Heart left ventricle (tissue), 16 donors: ENCODE data around the gene ACTN2. TPM values are rescaled to one million over a fixed set of nuclear protein-coding genes. Genes with fewer than 3 reads are reported as not detected.

ENCODE experiments used
- ATAC-seq, 4 donors: fragments of 200-7000 bp; cut with Tn5 transposase; one replicate each; pipeline ENCODE4 v1.9.1; 2020 to 2022; ENCODE audit warnings: moderate library complexity in 4 of 4, mild to moderate bottlenecking in 3 of 4, moderate number of reproducible peaks in 1 of 4
- DNase-seq, 5 donors: peaks; one replicate each; pipeline ENCODE4 v3.0.0-alpha.2; 2020
- H3K27ac ChIP-seq, 12 donors: fragments of 200-600 bp; sonication (generic) in 4 of 12; one replicate each; pipeline versions ENCODE4 v1.5.0 to v1.8.0; 2016 to 2022; ENCODE audit warnings: mild to moderate bottlenecking in 2 of 12
- H3K27me3 ChIP-seq, 9 donors: fragments of 200-600 bp; sonication (generic) in 2 of 9; one replicate each; pipeline versions ENCODE4 v1.5.1 to v1.8.0; 2016 to 2022; ENCODE audit warnings: mild to moderate bottlenecking in 3 of 9
- H3K36me3 ChIP-seq, 9 donors: fragments of 200-600 bp; sonication (generic) in 2 of 9; one replicate each; pipeline versions ENCODE4 v1.5.0 to v1.8.0; 2018 to 2022; ENCODE audit warnings: mild to moderate bottlenecking in 2 of 9
- H3K4me1 ChIP-seq, 12 donors: fragments of 200-600 bp; sonication (generic) in 4 of 12; one replicate each; pipeline versions ENCODE4 v1.5.0 to v1.8.0; 2016 to 2022; ENCODE audit warnings: mild to moderate bottlenecking in 3 of 12
- H3K4me3 ChIP-seq, 12 donors: fragments of 200-600 bp; sonication (generic) in 4 of 12; one replicate each; pipeline versions ENCODE4 v1.5.0 to v1.8.0; 2017 to 2022; ENCODE audit warnings: mild to moderate bottlenecking in 9 of 12, moderate library complexity in 4 of 12
- H3K9me3 ChIP-seq, 12 donors: fragments of 200-600 bp; sonication (generic) in 4 of 12; one replicate each; pipeline versions ENCODE4 v1.5.0 to v1.8.0; 2016 to 2022; ENCODE audit warnings: mild to moderate bottlenecking in 1 of 12
- POLR2A ChIP-seq, 2 donors: fragments of 450-650 bp; IDR thresholded peaks; one replicate each; pipeline ENCODE4 v1.6.1; 2017; ENCODE audit warnings: antibody characterized with exemption in 2 of 2, mild to moderate bottlenecking in 2 of 2, moderate library complexity in 2 of 2
- WGBS, 4 donors: extraction: QIAGEN DNeasy Blood & Tissue Kit in 2 of 4; methylation state at CpG; one replicate each; pipeline versions ENCODE4 v1.1.5 to v1.1.7; 2013 to 2018; 5-methylcytosine and 5-hydroxymethylcytosine counted together
- intact Hi-C, 10 donors: fragments of 100-400 bp; cut with DNase I; formaldehyde crosslinking; loops; one replicate each; pipeline versions ENCODE4 v1.11.1 to v1.14.2; 2022
- polyA plus RNA-seq, 2 donors: library from polyadenylated mRNA; stranded (reverse); fragments of 200-250 nt; gene quantifications; one replicate each; pipeline ENCODE4 v1.2.3, GENCODE V29; 2013
- total RNA-seq, 9 donors: library from RNA; depleted of rRNA in 2 of 9; stranded (reverse); fragments of >200 nt in 2 of 9; fragmentation: NEBNext Ultra II Directional in 3 of 9; extraction: Animal tissue kit (Norgen Biotek cat#: 25700) in 3 of 9; gene quantifications; one replicate each; pipeline versions ENCODE4 v1.1.0 to v1.2.4, GENCODE V29; 2016 to 2023
- TF ChIP-seq, protein P1 (sequence below), 12 donors: fragments of 200-600 bp; sonication (generic) in 4 of 12; IDR thresholded peaks; one replicate each; pipeline versions ENCODE4 v1.5.0 to v1.8.0; 2018 to 2022; ENCODE audit warnings: antibody characterized with exemption in 12 of 12, mild to moderate bottlenecking in 5 of 12
- donor health status: ischemic (EF 13 %, LVEDD 7.1; RV severe dilation, severe dysfunction).
- donor health status: healthy with polysubstance abuse.
- donor health status: DM: no; HTN: yes; CAD: no.
- donor health status: DM: no; HTN: no; CAD: no.
- donor health status: ischemic (EF 25% LVEDD 6.9; RV normal size, moderate dysfunction).
- donor health status: ischemic (EF 25% LVEDD 5.7; RV mildly dilated, moderate dysfunction).
- donor health status: healthy.
- donor health status: DM: yes; HTN: yes; CAD: no.
- donor health status: ischemic (EF 35%, LVEDD 5.7; RV mildly dilated, moderate dysfunction).
- donor health status: nonischemic (EF 11% LVEDD 7.7; RV severe dilation, severe dysfunction).
- donor health status: DM: yes; HTN: yes; CAD: no.
- donor health status: PGD.
- donor health status: ischemic (EF 29% LVEDD 5.4; RV normal size, mild dysfunction).
- donor health status: nonischemic (EF 23%, LVEDD 6.1; RV moderate dilation, normal function).

Gene ACTN2
- total and polyA plus RNA-seq, 11 donors: 1,024 to 4,007 (median 2,848) TPM

- 79 to 87% (median 86%) methylated on average over 2 of the region's 2 CpGs for WGBS, 4 donors
- no peak for ATAC-seq
- intact Hi-C loops: loop anchor here in 4 of 10 donors (10.0 kb wide), 3 partner anchors 165 to 675 kb away; partner anchors contain the start of gene HEATR1 (in 1 of the 4)
These were observed 93.0 kb downstream of the ACTN2 start for GRCh38 chr1:236779312-236779711.

DNA sequence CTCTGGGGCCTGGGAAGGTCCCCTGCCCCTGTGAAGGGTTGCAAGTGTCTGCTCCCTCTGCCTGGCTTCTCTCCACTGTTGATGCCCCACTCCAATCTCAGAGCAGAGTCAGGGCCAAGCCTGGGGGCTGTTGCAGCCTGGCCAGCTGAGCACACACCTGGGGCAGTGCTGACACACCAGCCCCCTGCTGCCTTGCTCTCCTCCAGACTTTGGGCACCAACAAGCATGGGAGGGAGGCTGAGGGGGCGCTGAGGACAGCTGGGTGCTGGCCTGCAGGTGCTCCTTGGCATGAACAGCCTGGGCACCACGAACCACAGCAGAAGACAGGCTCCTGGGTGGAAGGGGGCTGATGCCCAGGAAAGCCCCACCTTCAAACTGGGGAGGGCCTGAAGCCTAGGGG lies 99.2 kb downstream of the ACTN2 start:
- Histone ChIP-seq H3K36me3 (no peaks in the 10 kb centered on the region), H3K4me3 (no peak overlapping the region), H3K9me3 (no peaks in the 10 kb centered on the region), H3K4me1 (no peaks in the 10 kb centered on the region), H3K27me3 (peaks cover 0 to 4% (median 0%) of the 10 kb centered on the region in 9 donors), H3K27ac (no peak overlapping the region)
- 45 to 83% (median 74%) methylated on average over 2 of the region's 2 CpGs; no CpG with 5 or more reads in 1 of the 4 donors for WGBS, 4 donors
- peak in 1 of 4 donors; percentile 13 for ATAC-seq
- TF ChIP-seq POLR2A (IDR thresholded peaks at IDR 0.05): no peak
- TF ChIP-seq, protein P1, sequence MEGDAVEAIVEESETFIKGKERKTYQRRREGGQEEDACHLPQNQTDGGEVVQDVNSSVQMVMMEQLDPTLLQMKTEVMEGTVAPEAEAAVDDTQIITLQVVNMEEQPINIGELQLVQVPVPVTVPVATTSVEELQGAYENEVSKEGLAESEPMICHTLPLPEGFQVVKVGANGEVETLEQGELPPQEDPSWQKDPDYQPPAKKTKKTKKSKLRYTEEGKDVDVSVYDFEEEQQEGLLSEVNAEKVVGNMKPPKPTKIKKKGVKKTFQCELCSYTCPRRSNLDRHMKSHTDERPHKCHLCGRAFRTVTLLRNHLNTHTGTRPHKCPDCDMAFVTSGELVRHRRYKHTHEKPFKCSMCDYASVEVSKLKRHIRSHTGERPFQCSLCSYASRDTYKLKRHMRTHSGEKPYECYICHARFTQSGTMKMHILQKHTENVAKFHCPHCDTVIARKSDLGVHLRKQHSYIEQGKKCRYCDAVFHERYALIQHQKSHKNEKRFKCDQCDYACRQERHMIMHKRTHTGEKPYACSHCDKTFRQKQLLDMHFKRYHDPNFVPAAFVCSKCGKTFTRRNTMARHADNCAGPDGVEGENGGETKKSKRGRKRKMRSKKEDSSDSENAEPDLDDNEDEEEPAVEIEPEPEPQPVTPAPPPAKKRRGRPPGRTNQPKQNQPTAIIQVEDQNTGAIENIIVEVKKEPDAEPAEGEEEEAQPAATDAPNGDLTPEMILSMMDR (IDR thresholded peaks at IDR 0.05): no peak
- DNase-seq: peak in 1 of 5 donors; percentile 58
- intact Hi-C loops: no loop called here

More at GRCh38 chr1:236779312-236779711, 93.0 kb downstream of the ACTN2 start:
- H3K27me3 ChIP-seq: peaks cover 0 to under 1% (median 0%) of the 10 kb centered on the region in 9 donors
- peaks cover 0 to 16% (median 7%) of the 10 kb centered on the region in 12 donors for H3K9me3 ChIP-seq
- H3K36me3 ChIP-seq: no peaks in the 10 kb centered on the region
- H3K27ac ChIP-seq: no peak overlapping the region
- H3K4me3 ChIP-seq: no peak overlapping the region
- DNase-seq: no peak
- H3K4me1 ChIP-seq: no peaks in the 10 kb centered on the region
- no peak for TF ChIP-seq POLR2A (IDR thresholded peaks at IDR 0.05)
- TF ChIP-seq, protein P1 (IDR thresholded peaks at IDR 0.05): no peak

DNA sequence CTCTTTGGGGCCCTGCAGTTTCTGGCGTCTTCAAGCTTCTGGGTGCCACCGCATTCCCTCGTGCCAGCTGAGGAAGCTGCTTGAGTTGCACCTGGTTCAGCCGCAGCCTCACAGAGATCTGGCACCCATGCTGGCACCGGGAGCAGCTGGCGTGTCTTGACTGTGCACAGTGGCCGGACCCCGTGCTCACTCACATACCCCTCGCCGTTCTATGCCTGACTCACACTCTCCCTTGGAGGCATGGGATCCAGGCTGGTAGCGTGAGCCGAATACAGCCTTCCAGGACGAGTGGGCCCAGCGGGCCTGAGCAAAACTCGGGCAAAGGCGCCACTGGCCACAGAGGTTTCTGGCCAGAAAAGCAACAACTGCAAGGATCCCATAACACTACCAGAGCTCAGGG lies 100.2 kb downstream of the ACTN2 start:
- no peak overlapping the region for H3K4me3 ChIP-seq
- H3K27ac ChIP-seq: no peak overlapping the region
- no peaks in the 10 kb centered on the region for H3K4me1 ChIP-seq
- no peaks in the 10 kb centered on the region for H3K36me3 ChIP-seq
- TF ChIP-seq, protein P1 (IDR thresholded peaks at IDR 0.05): no peak
- no peak for TF ChIP-seq POLR2A (IDR thresholded peaks at IDR 0.05)
- peak in 1 of 4 donors; percentile 18 for ATAC-seq
- no peak for DNase-seq
- peaks cover 0 to 4% (median 0%) of the 10 kb centered on the region in 9 donors for H3K27me3 ChIP-seq
- 91 to 97% (median 93%) methylated on average over 7 to 16 of the region's 16 CpGs for WGBS, 4 donors
- intact Hi-C loops: no loop called here
- H3K9me3 ChIP-seq: no peaks in the 10 kb centered on the region

DNA sequence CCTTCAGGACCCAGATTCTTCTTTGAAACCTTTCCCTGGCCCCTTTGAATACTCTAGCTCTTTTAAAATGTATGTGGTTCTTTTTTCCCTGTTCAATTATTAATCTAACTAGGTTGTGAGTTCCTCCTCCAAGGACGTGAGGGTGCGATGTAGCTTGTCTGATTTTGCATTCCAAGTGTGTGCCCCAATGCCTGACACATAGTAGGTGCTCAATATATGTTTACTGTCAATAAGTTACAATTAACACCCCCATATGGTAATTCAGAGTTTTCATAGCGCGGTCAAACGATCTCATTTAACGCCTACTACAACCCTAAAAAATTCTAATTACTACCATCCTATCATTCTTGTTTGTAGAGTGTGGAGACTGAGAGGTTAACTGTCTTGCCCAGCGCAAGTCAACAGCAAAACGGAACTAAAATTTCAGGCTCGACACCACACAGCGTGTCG lies 108.3 kb downstream of the ACTN2 start:
- H3K9me3 ChIP-seq: no peaks in the 10 kb centered on the region
- WGBS, 4 donors: 12 to 14% (median 13%) methylated on average over 11 of the region's 11 CpGs
- no peak for ATAC-seq

More for the DNA sequence above, 108.3 kb downstream of the ACTN2 start:
- no peaks in the 10 kb centered on the region for H3K36me3 ChIP-seq
- TF ChIP-seq POLR2A (IDR thresholded peaks at IDR 0.05): no peak
- TF ChIP-seq, protein P1 (IDR thresholded peaks at IDR 0.05): no peak
- intact Hi-C loops: loop anchor here in 7 of 10 donors (5.0 to 10.0 kb wide), 4 partner anchors 70 to 510 kb away; partner anchors contain the start of genes HEATR1 (in 6 of the 7) and ERO1B (in 1 of the 7)
- H3K27me3 ChIP-seq: no peaks in the 10 kb centered on the region
- DNase-seq: no peak
- peaks cover 0 to 35% (median 23%) of the 10 kb centered on the region in 12 donors for H3K4me1 ChIP-seq
- H3K4me3 ChIP-seq: peak overlapping the region in 11 of 12 donors; percentile 1 to 99 (median 78)
- H3K27ac ChIP-seq: peak overlapping the region in 11 of 12 donors; percentile 12 to 97 (median 85)
